BE2C (cell line): ENCODE results near the gene LYZL6.

Source experiments
- DNase-seq: peaks from one replicate; pipeline ENCODE4 v3.0.0-alpha.2; 2020
- H3K27me3 ChIP-seq: fragments of 250-450 bp; sonication (Bioruptor Pico); 2 replicates; pipeline ENCODE4 v1.5.1; 2020; ENCODE audit warnings: mild to moderate bottlenecking
- H3K36me3 ChIP-seq: fragments of 250-450 bp; sonication (Bioruptor Pico); 2 replicates; pipeline ENCODE4 v1.5.1; 2020; ENCODE audit warnings: mild to moderate bottlenecking
- H3K4me1 ChIP-seq: fragments of 250-450 bp; sonication (Bioruptor Pico); 2 replicates; pipeline ENCODE4 v1.5.1; 2020
- H3K4me3 ChIP-seq: 2 replicates; pipeline ENCODE4 v1.5.1; 2011; ENCODE audit warnings: low read depth, low read length
- H3K9me3 ChIP-seq: fragments of 250-450 bp; sonication (Bioruptor Pico); 2 replicates; pipeline ENCODE4 v1.5.1; 2020
- TF ChIP-seq, protein P1 (sequence below): IDR thresholded peaks from 2 replicates; pipeline ENCODE4 v1.5.1; 2012; ENCODE audit warnings: mild to moderate bottlenecking, low read depth, low read length

Gene LYZL6

GRCh38 chr17:35893751-35894150 is 49.8 kb downstream of the LYZL6 start:
- H3K4me3 ChIP-seq: no peak overlapping the region
- TF ChIP-seq, protein P1, sequence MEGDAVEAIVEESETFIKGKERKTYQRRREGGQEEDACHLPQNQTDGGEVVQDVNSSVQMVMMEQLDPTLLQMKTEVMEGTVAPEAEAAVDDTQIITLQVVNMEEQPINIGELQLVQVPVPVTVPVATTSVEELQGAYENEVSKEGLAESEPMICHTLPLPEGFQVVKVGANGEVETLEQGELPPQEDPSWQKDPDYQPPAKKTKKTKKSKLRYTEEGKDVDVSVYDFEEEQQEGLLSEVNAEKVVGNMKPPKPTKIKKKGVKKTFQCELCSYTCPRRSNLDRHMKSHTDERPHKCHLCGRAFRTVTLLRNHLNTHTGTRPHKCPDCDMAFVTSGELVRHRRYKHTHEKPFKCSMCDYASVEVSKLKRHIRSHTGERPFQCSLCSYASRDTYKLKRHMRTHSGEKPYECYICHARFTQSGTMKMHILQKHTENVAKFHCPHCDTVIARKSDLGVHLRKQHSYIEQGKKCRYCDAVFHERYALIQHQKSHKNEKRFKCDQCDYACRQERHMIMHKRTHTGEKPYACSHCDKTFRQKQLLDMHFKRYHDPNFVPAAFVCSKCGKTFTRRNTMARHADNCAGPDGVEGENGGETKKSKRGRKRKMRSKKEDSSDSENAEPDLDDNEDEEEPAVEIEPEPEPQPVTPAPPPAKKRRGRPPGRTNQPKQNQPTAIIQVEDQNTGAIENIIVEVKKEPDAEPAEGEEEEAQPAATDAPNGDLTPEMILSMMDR: no peak
- H3K27me3 ChIP-seq: no peaks in the 10 kb centered on the region

DNA sequence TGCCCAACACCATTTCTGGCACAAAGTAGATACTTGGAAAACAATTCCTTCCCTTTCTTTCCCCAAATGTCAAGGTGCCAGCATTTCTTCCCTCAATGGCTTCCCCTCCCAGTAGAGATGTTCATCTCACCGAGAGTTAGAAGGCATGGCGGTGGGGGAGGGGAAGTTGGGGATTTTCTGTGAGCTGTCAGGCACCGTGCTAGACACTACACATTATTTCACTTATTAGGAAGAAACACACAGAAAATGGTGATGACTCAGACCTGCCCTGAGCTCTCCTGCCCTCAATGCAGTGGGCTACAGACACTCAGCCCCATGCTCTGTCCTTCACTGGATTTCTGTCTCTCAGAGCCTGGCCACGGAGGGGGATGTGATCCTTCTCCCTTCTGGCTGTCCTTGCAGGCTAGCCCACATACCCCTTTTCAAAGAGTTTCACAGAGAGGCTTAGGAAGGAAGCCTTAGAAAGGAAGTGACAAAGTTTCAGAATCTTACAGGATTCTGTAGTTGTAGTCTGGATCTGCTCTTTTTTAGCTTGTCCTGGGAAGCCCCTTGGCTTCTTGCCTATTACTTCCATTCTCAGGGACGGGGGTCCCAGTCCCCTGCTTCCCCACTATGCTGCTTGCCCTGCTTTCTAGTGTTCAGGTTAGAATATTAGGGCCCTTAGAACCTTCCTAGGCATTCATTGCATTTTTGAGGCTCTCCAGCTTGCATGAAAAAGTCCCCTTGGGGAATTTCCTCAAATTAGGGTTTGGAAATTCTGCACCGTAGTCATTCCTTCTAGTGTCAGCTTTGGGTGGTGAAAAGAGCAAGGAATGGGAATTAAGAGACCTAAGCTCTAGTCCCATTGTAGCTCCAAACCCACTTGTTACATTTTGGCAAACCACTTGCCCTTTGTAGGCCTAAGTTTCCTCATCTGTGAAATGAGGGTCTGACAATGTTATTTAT is 51.1 kb downstream of the LYZL6 start:
- Histone ChIP-seq H3K4me3 (no peak overlapping the region), H3K36me3 (no peaks in the 10 kb centered on the region), H3K4me1 (no peaks in the 10 kb centered on the region; the same call in 1 of the 2 replicates), H3K27me3 (no peaks in the 10 kb centered on the region), H3K9me3 (no peaks in the 10 kb centered on the region)
- no peak for DNase-seq
- TF ChIP-seq, protein P1: no peak

More at GRCh38 chr17:35893751-35894150, 49.8 kb downstream of the LYZL6 start:
- Histone ChIP-seq H3K9me3 (no peaks in the 10 kb centered on the region), H3K4me1 (no peaks in the 10 kb centered on the region; the same call in 1 of the 2 replicates), H3K36me3 (no peaks in the 10 kb centered on the region)
- DNase-seq: no peak

DNA sequence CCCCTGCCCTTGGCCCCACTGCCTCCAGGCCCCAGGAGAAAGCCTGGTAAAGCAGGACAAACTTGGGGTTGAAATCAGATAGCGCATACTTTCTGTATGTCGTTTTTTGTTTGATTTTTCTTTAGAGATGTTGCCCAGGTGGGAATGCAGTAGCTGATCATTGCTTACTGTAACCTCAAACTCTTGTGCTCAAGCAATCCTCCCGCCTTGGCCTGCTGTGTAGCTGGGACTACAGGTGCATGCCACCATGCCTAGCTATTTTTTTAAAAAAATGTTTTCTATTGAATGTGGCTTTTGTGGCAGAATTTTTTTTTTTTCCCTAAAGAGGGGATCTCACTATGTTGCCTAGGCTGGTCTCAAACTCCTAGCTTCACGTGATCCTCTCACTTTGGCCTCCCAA is 52.2 kb downstream of the LYZL6 start:
- no peaks in the 10 kb centered on the region for H3K36me3 ChIP-seq
- H3K27me3 ChIP-seq: no peaks in the 10 kb centered on the region
- no peaks in the 10 kb centered on the region; the same call in 1 of the 2 replicates for H3K4me1 ChIP-seq
- no peaks in the 10 kb centered on the region for H3K9me3 ChIP-seq
- H3K4me3 ChIP-seq: no peak overlapping the region
- no peak for DNase-seq
- TF ChIP-seq, protein P1: no peak

DNA sequence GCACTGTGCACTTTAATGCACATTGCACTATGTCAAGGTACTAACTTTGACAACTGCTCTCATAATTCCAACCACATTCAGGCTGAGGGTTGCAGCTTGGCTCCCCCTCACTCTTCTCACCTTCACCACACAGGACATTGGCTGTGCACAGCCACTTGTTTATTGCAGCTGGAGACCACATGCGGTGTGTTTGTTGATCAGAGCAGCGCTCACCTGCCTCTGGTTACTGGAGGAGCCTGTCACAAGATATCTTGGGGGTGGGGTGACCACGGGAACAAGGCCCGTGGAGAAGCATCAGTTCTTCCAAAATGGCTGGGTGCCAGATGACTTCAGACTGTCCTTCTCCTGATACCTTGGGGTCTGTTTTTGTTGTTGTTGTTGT is 52.7 kb downstream of the LYZL6 start:
- no peak overlapping the region for H3K4me3 ChIP-seq
- no peaks in the 10 kb centered on the region for H3K9me3 ChIP-seq
- no peaks in the 10 kb centered on the region for H3K27me3 ChIP-seq
- H3K36me3 ChIP-seq: no peaks in the 10 kb centered on the region
- no peaks in the 10 kb centered on the region; the same call in 1 of the 2 replicates for H3K4me1 ChIP-seq
- DNase-seq: no peak
- TF ChIP-seq, protein P1: no peak

DNA sequence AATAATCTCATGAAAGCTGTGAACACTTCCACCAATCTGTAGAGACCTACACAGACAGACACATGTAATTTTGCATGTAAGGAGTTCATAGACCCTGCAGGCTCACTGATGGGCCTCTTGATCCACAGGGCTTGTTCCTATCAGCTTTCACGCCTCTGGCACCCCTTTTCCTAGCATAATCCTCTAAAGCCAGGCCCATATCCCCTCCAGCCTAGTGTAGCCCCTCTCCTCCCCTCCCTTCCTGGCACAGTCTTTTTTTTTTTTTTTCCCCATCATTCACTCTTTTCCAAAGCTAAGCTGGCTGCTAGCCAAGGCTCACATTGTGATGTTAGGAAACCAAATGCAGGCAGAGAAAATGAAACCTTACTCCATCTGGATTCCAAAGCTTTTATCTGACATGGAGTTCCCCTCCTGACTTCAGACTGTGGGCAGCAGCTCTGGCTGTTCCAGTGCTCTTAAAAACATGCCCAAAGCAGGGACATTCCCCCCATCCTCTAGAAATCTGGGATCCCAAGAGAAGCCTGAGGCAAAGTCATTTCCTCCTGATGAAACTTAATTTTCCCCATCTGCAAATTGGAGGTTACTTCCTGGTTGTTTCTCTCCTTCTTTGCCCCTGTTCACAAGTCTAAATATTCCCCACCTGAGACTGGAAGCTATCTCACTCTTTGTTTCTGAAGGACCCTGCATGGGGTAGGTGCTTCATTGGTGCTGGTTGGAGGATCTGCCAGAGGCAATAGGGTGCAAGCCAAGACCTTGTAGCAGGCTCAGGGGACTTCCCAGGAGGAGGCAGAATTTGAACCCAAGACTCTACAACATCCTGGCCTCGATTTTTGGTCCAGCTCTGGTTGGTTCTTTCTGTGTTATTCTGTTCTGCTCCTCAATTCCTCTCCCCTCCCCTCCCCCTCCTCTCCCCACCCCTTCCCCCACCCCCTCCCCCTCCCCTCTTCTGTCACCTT is 53.4 kb downstream of the LYZL6 start:
- no peaks in the 10 kb centered on the region for H3K27me3 ChIP-seq
- peak; percentile 28 for DNase-seq
- TF ChIP-seq, protein P1: no peak
- no peaks in the 10 kb centered on the region for H3K9me3 ChIP-seq
- H3K4me3 ChIP-seq: no peak overlapping the region
- H3K4me1 ChIP-seq: no peaks in the 10 kb centered on the region; the same call in 1 of the 2 replicates
- no peaks in the 10 kb centered on the region for H3K36me3 ChIP-seq
